ENCODE data around the gene MRPS33.

GRCh38 chr7:141042222-141043193, 27.8 kb upstream of the MRPS33 start:
- TF ChIP-seq GATA3 (IDR thresholded peaks at IDR 0.05; ENCODE audit: low read depth, low read length) (no peak), GATA2 (IDR thresholded peaks at IDR 0.05; ENCODE audit: low read depth, low read length) (no peak)

Measured in SH-SY5Y (cell line).